NT2/D1 (cell line): Measurements from ENCODE around the gene WFIKKN1.

Source experiments
- DNase-seq: peaks from one replicate; pipeline ENCODE4 v3.0.0-alpha.2; 2011; ENCODE audit warnings: low read depth, low spot score
- H3K27me3 ChIP-seq: 2 replicates; pipeline ENCODE4 v1.6.0; 2011; ENCODE audit warnings: mild to moderate bottlenecking; ENCODE audit not compliant: insufficient read length, insufficient read depth
- H3K36me3 ChIP-seq: 2 replicates; pipeline ENCODE4 v1.6.1; 2011; ENCODE audit warnings: mild to moderate bottlenecking, low read length, mixed read lengths; ENCODE audit not compliant: insufficient read depth, insufficient read length
- H3K4me1 ChIP-seq: 2 replicates; pipeline ENCODE4 v1.5.1; 2011; ENCODE audit not compliant: insufficient read depth, insufficient read length
- H3K4me3 ChIP-seq: 2 replicates; pipeline ENCODE4 v1.5.1; 2011; ENCODE audit warnings: low read depth; ENCODE audit not compliant: insufficient read length
- H3K9ac ChIP-seq: 2 replicates; pipeline ENCODE4 v1.6.0; 2011; ENCODE audit warnings: low read depth; ENCODE audit not compliant: insufficient read length
- H3K9me3 ChIP-seq: 2 replicates; pipeline ENCODE4 v1.5.1; 2011; ENCODE audit warnings: mild to moderate bottlenecking, low read length; ENCODE audit not compliant: insufficient read depth
- SUZ12 ChIP-seq: IDR thresholded peaks from 2 replicates; pipeline ENCODE4 v1.6.1; 2011; ENCODE audit not compliant: insufficient read length, insufficient read depth; ENCODE audit errors: extremely low read depth
- YY1 ChIP-seq: IDR thresholded peaks from 2 replicates; pipeline ENCODE4 v1.6.1; 2011; ENCODE audit not compliant: insufficient read length, insufficient read depth
- ZNF274 ChIP-seq: IDR thresholded peaks from 2 replicates; pipeline ENCODE4 v1.6.1; 2011; ENCODE audit warnings: mild to moderate bottlenecking, low read depth, low read length

The WFIKKN1 gene

GRCh38 chr16:678858-679813 lies 48.4 kb downstream of the WFIKKN1 start:
- peak overlapping the region; percentile 55 for H3K4me3 ChIP-seq
- no peak for DNase-seq
- H3K9me3 ChIP-seq, result no peaks in the 10 kb centered on the region
- peaks cover 11% of the 10 kb centered on the region for H3K27me3 ChIP-seq
- TF ChIP-seq SUZ12 (no peak), ZNF274 (no peak), YY1 (no peak)
- peaks cover 40% of the 10 kb centered on the region for H3K4me1 ChIP-seq
- H3K9ac ChIP-seq, result peak overlapping the region; percentile 90
- H3K36me3 ChIP-seq, result peaks cover 34% of the 10 kb centered on the region

DNA sequence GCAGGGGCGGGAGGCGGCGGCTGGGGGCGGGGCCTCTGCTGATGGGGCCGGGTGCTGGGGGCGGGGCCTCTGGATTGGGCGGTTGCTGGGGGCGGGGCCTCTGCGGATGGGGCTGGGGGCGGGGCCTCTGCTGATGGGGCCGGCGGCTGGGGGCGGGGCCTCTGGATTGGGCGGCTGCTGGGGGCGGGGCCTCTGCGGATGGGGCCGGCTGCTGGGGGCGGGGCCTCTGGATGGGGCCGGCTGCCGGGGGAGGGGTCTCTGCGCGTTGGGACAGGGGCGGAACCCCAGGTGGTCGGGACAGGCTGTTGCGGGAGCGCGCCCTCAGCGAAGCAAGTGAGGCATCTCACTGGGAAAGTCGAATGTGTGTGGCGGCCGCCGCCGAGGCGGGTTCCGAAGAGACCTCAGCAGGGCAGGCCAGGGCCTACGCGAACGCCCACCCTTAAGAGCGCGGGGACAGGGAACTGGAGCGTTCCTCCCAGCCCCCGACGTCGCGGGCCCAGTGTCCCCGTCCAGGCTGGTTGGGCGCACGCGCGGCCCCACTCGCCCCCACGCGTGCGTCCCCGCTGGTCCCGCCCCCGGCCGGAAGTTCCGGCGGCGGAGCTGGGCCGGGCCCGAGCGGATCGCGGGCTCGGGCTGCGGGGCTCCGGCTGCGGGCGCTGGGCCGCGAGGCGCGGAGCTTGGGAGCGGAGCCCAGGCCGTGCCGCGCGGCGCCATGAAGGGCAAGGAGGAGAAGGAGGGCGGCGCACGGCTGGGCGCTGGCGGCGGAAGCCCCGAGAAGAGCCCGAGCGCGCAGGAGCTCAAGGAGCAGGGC lies 49.2 kb downstream of the WFIKKN1 start, which contains the start of gene STUB1:
STUB1 (plus strand) TSS at position 597 of the 811 bp plus-strand sequence; CDS start at position 713, 116 bp downstream.
- DNase-seq, result peak; percentile 78

DNA sequence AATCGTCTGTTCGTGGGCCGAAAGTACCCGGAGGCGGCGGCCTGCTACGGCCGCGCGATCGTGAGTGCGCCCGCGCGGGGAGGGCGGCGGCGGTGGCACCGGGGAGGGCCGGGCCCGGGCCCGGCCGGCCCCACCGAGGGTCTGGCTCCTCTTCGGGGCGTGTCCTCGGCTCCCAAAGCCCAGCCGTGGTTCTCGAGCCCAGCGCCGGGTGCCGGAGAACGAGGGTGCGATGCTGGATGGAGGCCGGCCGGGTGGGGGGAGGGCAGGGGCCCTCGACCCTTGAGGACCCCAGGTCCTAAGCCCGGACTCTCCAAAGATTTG lies 49.8 kb downstream of the WFIKKN1 start:
- Histone ChIP-seq H3K9me3 (no peaks in the 10 kb centered on the region), H3K36me3 (peaks cover 38% of the 10 kb centered on the region), H3K27me3 (peaks cover 11% of the 10 kb centered on the region), H3K4me1 (peaks cover 27% of the 10 kb centered on the region), H3K4me3 (peak overlapping the region; percentile 93), H3K9ac (peak overlapping the region; percentile 98)
- no peak for DNase-seq
- TF ChIP-seq YY1 (no peak), ZNF274 (no peak), SUZ12 (no peak)

More for the DNA sequence above, 49.2 kb downstream of the WFIKKN1 start, which contains the start of gene STUB1:
- Histone ChIP-seq H3K4me3 (peak within 1 kb of the TSS; percentile 93), H3K4me1 (peaks cover 33% of the 10 kb centered on the region), H3K9ac (peak within 1 kb of the TSS; percentile 98), H3K9me3 (no peaks in the 10 kb centered on the region), H3K27me3 (peaks cover 11% of the 10 kb centered on the region), H3K36me3 (peaks cover 33% of the 10 kb centered on the region)
- TF ChIP-seq SUZ12 (no peak), YY1 (no peak), ZNF274 (no peak)

GRCh38 chr16:680967-681745 lies 50.4 kb downstream of the WFIKKN1 start:
- H3K9me3 ChIP-seq, result no peaks in the 10 kb centered on the region
- peak overlapping the region; percentile 93 for H3K4me3 ChIP-seq
- TF ChIP-seq SUZ12 (no peak), YY1 (no peak), ZNF274 (no peak)
- H3K36me3 ChIP-seq, result peaks cover 44% of the 10 kb centered on the region
- H3K9ac ChIP-seq, result peak overlapping the region; percentile 98
- H3K4me1 ChIP-seq, result peaks cover 23% of the 10 kb centered on the region
- H3K27me3 ChIP-seq, result peaks cover 6% of the 10 kb centered on the region
- no peak for DNase-seq

DNA sequence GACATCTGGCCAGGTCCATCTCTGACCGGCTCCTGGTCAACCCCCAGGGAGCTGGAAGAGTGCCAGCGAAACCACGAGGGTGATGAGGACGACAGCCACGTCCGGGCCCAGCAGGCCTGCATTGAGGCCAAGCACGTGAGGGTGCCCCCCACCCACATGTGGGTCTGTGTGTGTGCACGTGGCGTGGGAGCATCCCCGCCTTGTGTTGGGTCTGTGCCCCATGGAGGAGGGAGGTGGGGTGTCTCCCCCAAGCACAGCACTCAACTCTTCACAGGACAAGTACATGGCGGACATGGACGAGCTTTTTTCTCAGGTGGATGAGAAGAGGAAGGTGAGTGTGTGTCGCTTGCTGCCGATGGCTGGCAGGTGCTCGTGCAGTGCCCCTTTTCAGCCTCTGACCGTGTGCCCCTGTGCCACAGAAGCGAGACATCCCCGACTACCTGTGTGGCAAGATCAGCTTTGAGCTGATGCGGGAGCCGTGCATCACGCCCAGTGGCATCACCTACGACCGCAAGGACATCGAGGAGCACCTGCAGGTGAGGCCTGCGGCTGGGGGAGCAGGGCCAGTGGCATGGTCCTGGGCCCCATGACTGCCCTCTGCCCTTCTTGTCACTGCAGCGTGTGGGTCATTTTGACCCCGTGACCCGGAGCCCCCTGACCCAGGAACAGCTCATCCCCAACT lies 51.1 kb downstream of the WFIKKN1 start:
- no peak for TF ChIP-seq ZNF274
- no peak for TF ChIP-seq SUZ12
- TF ChIP-seq YY1, result no peak
- peaks cover 52% of the 10 kb centered on the region for H3K36me3 ChIP-seq
- H3K27me3 ChIP-seq, result no peaks in the 10 kb centered on the region
- no peaks in the 10 kb centered on the region for H3K9me3 ChIP-seq
- H3K4me1 ChIP-seq, result peaks cover 27% of the 10 kb centered on the region
- no peak for DNase-seq
- peak overlapping the region; percentile 98 for H3K9ac ChIP-seq
- H3K4me3 ChIP-seq, result peak overlapping the region; percentile 93

- Histone ChIP-seq H3K27me3 (no peaks in the 10 kb centered on the region), H3K4me1 (peaks cover 25% of the 10 kb centered on the region), H3K4me3 (peak overlapping the region; percentile 95), H3K9ac (peak overlapping the region; percentile 98), H3K36me3 (peaks cover 58% of the 10 kb centered on the region), H3K9me3 (no peaks in the 10 kb centered on the region)
- no peak for DNase-seq
- no peak for TF ChIP-seq SUZ12
- TF ChIP-seq ZNF274, result no peak
- TF ChIP-seq YY1, result no peak
Measured at GRCh38 chr16:682493-683395, 52.0 kb downstream of the WFIKKN1 start.
